NCI-H2196 treated with DMSO at 0.1 percent for 48 hours (cell line): ENCODE data around the gene MYO5A.
"Not testable (repeated sequence)": the region's sequence is repeated elsewhere in the genome, so short reads cannot be mapped to it uniquely, and the experiment has no call there.

ENCODE experiments used
- DNase-seq: peaks from one replicate; lab custom pipeline; 2025; ENCODE audit not compliant: unreplicated experiment; lab: John Stamatoyannopoulos, UW

The MYO5A gene

DNA sequence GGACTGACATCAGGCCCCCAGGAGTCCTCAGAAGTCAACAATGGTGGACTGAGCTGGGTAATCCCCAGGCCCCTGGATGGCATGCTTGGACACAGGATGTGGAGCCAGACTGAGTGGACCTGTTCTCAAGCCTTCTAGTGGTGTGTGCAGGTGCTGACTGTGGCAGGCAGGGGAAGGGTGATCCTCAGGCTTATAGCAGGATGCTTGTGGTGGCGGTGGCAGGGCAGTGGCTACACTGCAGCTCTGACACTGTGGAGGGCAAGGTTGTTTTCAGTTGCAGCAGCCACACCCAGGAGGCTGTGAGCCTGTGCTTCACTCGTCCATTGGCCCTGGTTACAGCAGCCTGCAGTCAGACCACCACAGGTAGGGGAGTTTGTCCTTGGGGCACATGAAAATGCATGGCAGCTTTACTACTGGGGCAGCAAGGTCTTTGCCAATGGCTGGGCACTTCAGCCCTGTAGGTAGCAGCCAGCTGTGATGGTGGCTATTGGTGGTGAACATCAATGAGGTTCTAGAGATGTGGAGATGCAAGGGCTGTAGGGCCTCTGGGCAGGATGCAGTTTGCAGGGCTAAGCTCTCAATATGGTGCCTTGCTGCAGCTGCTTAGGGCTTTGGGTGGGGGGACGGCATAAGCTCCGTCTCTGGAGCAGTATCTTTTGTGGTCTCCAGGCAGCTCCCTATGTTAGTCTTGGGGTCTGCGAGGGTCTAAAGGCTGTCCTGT lies 17.5 kb upstream of the MYO5A start:
- DNase-seq: no peak

- DNase-seq: no peak
Measured at GRCh38 chr15:52540374-52541012, 11.8 kb upstream of the MYO5A start.

- DNase-seq: no peak
Measured at GRCh38 chr15:52537459-52537858, 8.8 kb upstream of the MYO5A start.

DNA sequence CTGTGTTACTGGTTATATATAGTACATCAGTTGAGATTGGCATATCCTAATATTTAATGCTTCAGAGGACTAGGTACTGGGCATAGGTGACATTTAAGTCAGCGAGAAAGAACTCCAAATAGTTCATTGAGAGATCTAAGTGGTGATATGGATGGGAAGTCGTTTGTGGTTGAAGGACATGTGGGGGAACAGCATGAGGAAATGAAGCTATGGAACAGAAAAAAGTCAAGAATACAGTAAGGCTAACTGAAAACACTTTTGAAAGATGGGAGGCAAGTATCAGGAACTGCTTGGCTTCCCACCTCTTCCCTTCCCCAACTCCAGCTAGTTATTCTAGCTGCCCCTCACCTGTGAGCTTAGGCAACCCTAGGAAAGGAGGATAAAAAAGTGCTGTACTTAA lies 3.7 kb upstream of the MYO5A start:
- no peak for DNase-seq

DNA sequence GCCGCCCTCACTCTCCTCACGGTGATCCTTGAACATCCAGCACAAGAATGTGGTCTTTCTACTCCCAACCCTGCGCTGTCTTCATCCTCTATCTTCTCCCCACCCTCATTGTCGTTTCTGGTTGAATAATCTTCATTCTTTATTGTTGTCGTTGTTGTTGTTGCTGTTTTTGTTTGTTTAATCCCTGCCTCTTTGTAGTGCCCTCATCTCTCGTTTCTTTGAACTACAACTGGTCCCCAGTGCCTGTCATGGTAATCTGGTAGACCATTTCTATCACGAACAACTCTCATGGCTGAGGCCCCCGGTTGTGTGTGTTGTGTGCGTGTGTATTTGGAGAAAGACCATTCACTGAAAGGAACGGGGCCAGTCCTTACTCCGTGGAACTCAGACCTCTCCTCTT lies 1.3 kb upstream of the MYO5A start:
- DNase-seq: no peak

GRCh38 chr15:52529341-52529924 lies 753 bp upstream of the MYO5A start:
- DNase-seq: no peak

DNA sequence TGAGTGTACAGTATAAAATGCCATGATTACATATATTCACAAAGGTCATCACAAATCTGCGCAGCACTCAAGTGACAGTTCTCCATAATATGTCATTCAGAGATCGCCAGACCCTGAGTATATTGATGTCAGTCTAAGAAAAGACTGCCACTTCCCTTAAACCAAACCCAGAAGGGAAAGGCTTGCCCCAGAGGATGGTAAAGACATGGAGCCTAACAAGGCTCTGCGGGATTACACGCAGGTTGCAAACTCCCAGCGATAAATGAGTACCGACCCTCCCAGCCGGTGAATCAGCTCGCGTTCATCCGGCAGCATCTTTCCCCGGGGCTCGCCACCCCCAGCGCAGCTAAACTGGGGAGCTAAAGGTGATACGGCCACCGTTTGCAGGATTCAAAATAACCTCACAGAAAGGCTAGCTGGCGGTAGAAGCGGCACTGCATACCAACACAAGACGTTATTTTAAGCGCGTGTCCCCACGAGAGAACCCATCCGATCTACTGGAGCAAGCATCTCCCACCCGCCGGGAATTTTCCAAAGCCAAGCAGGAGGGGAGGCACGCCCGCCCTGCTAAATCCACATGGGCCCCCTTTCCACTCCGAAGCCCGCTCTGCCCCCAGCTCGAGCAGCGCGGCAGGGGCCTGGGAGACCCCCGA lies 643 bp downstream of the MYO5A start:
- no peak for DNase-seq

GRCh38 chr15:52527196-52527910 lies 1.3 kb downstream of the MYO5A start:
- no peak for DNase-seq

DNA sequence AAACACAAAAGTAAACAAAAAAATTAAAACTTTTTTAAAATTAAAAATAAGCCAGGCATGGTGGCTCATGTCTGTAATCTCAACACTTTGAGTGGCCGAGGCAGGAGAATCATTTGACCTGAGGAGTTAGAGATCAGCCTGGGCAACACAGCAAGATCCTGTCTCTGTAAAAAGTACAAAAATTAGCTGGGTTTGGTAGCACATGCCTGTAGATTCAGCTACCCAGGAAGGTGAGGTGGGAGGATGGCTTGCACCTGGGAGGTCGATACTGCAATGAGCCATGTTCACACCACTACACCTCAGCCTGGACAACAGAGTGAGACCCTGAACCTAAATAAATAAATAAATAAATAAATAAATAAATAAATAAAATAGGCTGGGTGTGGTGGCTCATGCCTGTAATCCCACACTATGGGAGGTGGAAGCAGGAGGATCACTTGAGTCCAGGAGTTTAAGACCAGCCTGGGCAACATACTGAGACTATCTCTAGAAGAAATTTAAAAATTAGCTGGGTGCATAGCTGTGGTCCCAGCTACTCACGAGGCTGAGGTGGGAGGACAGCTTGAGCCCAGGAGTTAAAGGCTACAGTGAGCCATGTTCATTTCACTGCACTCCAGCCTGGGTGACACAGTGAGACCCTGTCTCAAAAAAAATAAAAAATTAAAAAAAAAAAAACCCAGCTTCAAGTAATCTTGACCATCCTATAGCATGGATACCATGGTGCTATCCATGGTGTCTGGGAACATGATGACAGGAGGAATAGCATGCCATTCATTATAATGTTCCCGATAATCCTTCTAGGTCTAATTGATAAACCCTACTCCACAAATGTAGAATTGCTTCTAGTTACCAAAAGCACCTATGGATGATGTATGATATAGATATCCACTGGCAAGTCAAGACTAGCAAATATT lies 4.2 kb downstream of the MYO5A start:
- no peak for DNase-seq

DNA sequence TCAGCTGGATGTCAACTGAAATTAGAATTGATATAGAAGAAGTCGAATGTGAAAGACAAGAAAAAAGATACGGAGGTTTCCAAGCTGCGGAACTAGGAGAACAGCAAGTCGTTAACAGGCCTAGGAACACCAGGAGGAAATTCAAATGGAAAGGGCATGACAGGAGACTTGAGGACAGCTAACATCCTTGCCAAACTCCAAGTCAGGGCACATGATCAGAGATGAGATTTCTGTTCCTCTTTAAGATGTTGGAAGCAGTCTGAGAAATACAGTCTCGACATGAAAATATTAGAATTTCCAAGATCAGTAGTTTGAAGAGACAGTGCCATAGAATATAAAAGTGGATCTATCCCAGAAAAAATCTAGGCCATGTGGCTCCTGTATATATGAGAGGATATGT lies 5.0 kb downstream of the MYO5A start:
- no peak for DNase-seq

GRCh38 chr15:52523192-52523591 lies 5.5 kb downstream of the MYO5A start:
- no peak for DNase-seq

GRCh38 chr15:52521682-52522081 lies 7.0 kb downstream of the MYO5A start:
- DNase-seq: no peak

GRCh38 chr15:52520421-52520820 lies 8.3 kb downstream of the MYO5A start:
- DNase-seq: no peak

DNA sequence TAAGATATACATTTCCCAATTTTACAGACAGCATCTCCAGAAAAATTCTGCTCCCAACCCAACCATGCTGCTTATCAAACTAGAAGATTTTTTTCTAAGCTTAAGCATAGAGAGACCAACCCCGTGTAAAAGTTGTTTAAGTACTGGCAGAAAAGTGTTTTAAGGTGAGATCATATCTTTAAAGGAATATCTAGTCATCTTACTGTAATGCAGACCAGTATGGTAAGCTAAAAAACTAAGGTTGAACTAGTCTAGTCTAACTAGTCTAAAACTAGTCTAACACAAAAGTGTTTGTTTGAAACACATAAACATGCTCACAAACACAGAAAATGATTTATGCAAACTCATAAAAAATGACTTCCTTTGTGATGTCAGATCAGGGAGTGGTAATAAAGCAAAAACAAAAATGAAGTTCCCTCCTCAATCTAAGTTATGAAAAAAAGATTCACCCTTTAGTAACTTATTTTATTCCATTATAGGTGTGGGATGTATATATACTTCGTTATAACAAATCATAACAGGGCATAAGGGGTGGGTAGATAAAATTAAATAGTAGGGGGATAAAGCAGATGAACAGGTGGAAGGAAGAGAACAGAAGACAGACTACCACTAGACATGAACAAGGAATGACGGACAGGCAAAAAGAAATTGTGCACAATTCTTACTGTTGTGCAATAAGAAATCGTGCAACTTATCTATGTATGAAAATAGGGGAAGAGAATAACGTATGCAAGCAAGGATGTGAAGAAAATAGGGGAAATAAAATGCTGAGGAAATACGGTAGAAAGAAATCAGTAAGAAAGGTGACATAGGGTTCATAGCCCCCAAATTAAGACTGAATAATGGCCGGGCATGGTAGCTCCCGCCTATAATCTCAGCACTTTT lies 10.0 kb downstream of the MYO5A start:
- DNase-seq: no peak

DNA sequence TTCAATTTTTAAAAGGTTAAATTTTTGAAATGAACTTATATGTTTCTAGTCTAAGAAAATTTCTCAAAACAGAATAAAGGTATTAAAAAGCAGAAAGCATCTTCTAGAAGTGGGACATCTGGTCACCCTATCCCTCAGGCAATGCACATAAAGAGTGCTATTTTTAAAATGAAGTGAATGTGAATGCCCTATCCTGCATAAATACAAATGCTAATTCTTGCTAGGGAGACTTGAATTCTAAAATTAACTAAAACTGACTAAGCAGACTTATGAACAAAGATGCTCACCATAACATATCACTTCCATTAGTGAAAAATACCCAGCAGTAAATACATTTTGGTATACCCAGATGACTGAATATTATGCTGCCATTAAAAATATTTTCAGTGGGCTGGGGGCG lies 11.7 kb downstream of the MYO5A start:
- no peak for DNase-seq

DNA sequence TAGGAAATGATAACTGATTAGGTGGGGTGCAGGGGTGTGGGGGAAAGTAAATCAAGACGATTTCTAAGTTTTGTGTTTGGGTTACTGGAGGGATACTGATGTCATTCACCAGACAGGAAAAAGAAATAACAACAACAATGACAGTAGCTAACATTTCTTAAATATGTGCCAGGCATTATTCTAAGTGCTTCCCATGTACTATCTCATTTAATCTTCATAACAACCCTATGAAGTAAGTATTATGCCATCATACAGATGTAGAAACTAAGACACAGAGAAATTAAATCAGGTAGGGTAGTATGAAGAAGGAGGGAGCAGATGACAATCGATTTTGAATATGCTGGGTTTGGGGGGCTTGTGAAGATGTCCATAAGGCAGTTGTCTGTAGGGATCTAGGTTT lies 13.3 kb downstream of the MYO5A start:
- DNase-seq: no peak

GRCh38 chr15:52514482-52514881 lies 14.2 kb downstream of the MYO5A start:
- no peak for DNase-seq

GRCh38 chr15:52512869-52513268 lies 15.8 kb downstream of the MYO5A start:
- not testable (repeated sequence) for DNase-seq

- no peak for DNase-seq
Measured at GRCh38 chr15:52511084-52511483, 17.6 kb downstream of the MYO5A start.
